HG03469 (cell line): ENCODE results near the gene HPSE.

Experiments used
- ATAC-seq: cut with Tn5 transposase; IDR thresholded peaks from one replicate; pipeline ENCODE4 v1.9.1; 2021; ENCODE audit warnings: mild to moderate bottlenecking, moderate library complexity, moderate number of reproducible peaks; ENCODE audit not compliant: unreplicated experiment

HPSE gene

GRCh38 chr4:83251447-83251830 lies 83.2 kb downstream of the HPSE start:
- no peak for ATAC-seq

- no peak for ATAC-seq
Observed at GRCh38 chr4:83250687-83251446, 83.8 kb downstream of the HPSE start.

- ATAC-seq: no peak
Observed at GRCh38 chr4:83248486-83248885, 86.2 kb downstream of the HPSE start.

GRCh38 chr4:83247415-83248357 lies 87.0 kb downstream of the HPSE start:
- ATAC-seq: no peak
